ENCODE data around the gene ANO8. TPM values are rescaled to one million over a fixed set of nuclear protein-coding genes. Genes with fewer than 3 reads are reported as not detected.

The ANO8 gene
- total RNA-seq, 2 donors from 2014 or later, result 4.2 to 5.2 TPM

DNA sequence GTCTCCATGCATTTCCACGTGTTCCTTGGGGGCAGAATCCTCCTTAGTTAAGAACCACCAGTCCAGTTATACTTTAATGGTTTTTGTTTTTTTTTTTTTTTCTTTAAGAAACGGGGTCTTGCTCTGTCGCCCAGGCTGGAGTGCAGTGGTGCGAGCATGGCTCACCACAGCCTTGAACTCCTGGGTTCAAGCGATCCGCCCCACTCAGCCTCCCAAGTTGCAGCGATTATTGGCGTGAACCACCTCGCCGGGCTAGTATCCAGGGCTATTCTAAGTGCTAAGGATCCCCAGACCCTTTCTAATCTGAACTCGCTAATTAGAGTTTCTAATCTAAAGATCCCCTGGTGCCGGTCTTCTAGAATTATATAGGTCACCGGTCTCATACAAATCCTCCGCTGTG is 41.0 kb downstream of the ANO8 start:
- DNase-seq (ENCODE audit: low spot score), result no peak
- TF ChIP-seq, protein P1, sequence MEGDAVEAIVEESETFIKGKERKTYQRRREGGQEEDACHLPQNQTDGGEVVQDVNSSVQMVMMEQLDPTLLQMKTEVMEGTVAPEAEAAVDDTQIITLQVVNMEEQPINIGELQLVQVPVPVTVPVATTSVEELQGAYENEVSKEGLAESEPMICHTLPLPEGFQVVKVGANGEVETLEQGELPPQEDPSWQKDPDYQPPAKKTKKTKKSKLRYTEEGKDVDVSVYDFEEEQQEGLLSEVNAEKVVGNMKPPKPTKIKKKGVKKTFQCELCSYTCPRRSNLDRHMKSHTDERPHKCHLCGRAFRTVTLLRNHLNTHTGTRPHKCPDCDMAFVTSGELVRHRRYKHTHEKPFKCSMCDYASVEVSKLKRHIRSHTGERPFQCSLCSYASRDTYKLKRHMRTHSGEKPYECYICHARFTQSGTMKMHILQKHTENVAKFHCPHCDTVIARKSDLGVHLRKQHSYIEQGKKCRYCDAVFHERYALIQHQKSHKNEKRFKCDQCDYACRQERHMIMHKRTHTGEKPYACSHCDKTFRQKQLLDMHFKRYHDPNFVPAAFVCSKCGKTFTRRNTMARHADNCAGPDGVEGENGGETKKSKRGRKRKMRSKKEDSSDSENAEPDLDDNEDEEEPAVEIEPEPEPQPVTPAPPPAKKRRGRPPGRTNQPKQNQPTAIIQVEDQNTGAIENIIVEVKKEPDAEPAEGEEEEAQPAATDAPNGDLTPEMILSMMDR (IDR thresholded peaks at IDR 0.05), result no peak
- Histone ChIP-seq H3K27ac (no peak overlapping the region), H3K27me3 (no peaks in the 10 kb centered on the region), H3K4me1 (peaks cover 0 to 17% of the 10 kb centered on the region in 2 donors), H3K36me3 (peaks cover 6% of the 10 kb centered on the region), H3K4me3 (no peak overlapping the region), H3K9me3 (no peaks in the 10 kb centered on the region)

DNA sequence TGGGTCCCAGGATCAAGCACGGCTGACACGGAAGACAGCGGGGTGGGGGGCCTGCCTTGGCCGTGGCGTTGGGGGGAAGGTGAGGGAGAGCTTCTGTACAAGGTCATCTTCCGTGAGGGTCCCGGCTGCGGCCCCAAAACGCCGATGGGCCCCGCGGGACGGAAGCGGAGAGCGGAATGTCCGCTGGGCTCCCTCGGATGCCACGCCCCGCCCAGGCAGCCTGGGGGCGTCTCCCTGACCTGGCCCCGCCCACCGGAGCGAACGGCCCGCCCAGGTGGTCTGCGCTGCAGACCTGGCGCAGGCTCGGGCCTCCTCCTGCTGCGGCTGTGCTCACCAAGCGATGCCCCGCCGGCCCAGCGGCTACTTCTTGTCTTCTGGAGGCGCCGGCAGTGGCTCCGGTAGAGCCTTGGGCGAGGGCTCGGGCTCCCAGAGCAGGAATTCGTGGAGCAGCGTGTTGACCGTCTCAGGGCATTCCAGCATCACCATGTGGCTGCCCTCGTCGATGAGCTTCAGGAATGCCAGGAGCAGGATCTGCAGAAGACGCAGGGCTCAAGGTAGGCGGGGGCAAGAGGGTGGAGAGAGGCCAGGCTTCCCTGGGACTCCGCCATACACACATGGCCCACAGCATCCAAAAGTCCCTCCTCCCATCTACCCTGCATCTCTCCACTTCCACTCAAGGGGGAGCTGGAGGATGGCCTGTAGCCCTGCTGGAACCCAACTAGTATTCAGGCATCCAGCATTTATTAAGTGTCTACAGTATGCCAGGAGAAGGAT is 42.2 kb downstream of the ANO8 start:
- Histone ChIP-seq H3K9me3 (no peaks in the 10 kb centered on the region), H3K4me3 (peak overlapping the region; percentile 20 to 56), H3K27ac (peak overlapping the region; percentile 50 to 53), H3K27me3 (no peaks in the 10 kb centered on the region), H3K4me1 (peaks cover 0 to 17% of the 10 kb centered on the region in 2 donors), H3K36me3 (no peaks in the 10 kb centered on the region)
- TF ChIP-seq, protein P1 (IDR thresholded peaks at IDR 0.05), result peak; percentile 50 to 73
- peak; percentile 82 for DNase-seq (ENCODE audit: low spot score)

DNA sequence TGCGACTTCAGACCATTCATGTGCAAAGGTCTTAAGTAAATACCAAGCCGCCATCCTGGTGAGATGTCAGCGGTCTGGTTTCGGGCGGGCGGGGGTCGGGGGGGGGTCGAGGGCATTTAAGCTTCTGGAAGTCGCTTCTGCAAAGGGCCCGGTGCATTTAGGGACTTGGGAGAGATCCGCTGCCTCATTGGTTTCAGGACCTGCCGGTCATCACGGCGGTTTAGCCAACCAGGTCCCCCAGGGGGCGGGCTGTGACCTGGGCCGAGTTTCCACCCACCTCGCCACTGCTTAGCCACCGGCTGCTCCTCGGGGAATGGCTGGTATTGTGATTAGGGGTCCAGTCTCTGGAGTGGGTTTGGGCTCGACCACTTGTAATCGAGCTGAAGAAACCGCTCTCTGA is 45.2 kb downstream of the ANO8 start:
- no peak for DNase-seq (ENCODE audit: low spot score)
- H3K4me3 ChIP-seq, result peak overlapping the region in 1 of 2 donors; percentile 25
- H3K27ac ChIP-seq, result no peak overlapping the region
- peaks cover 0 to 17% of the 10 kb centered on the region in 2 donors for H3K4me1 ChIP-seq
- TF ChIP-seq, protein P1 (IDR thresholded peaks at IDR 0.05), result peak in 1 of 2 donors; percentile 26
- H3K36me3 ChIP-seq, result no peaks in the 10 kb centered on the region
- no peaks in the 10 kb centered on the region for H3K9me3 ChIP-seq
- H3K27me3 ChIP-seq, result no peaks in the 10 kb centered on the region

DNA sequence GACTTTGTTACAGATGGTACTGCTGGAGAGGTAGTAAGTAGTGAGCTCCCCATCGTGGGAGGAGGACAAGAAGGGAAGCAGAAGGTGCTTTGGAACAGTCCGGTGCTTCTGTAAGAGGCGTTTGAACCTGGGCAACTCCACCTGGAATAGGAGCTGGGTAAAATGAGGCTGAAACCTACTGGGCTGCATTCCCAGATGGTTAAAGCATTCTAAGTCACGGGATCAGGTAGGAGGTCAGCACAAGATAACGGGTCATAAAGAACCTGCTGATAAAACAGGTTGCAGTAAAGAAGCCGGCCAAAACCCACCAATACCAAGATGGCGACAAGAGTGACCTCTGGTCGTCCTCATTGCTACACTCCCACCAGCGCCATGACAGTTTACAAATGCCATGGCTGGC is 47.9 kb downstream of the ANO8 start:
- peaks cover 2 to 6% of the 10 kb centered on the region in 2 donors for H3K27me3 ChIP-seq
- TF ChIP-seq, protein P1 (IDR thresholded peaks at IDR 0.05), result no peak
- no peaks in the 10 kb centered on the region for H3K9me3 ChIP-seq
- H3K4me1 ChIP-seq, result peaks cover 0 to 18% of the 10 kb centered on the region in 2 donors
- no peaks in the 10 kb centered on the region for H3K36me3 ChIP-seq
- no peak for DNase-seq (ENCODE audit: low spot score)
- H3K27ac ChIP-seq, result no peak overlapping the region
- H3K4me3 ChIP-seq, result no peak overlapping the region

DNA sequence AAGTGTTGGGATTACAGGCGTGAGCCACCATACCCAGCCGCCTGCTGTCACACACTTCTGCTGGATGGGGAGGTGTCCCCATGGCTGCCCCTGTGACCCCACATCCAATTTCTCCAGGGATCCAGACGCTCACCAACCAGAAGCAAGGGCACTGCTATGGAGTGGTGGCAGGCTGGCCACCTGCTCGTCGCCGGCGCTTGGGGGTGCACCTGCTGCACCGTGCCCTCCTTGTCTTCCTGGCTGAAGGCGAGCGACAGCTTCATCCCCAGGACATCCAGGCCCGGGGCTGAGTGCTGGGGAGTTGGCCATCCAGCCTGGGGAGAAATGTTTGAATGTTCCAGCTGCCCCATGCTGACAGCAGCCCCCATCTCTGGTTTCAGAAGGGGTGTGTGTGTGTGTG is 48.4 kb downstream of the ANO8 start:
- TF ChIP-seq, protein P1 (IDR thresholded peaks at IDR 0.05), result no peak
- H3K36me3 ChIP-seq, result no peaks in the 10 kb centered on the region
- no peak for DNase-seq (ENCODE audit: low spot score)
- no peak overlapping the region for H3K27ac ChIP-seq
- H3K27me3 ChIP-seq, result peaks cover 6 to 7% of the 10 kb centered on the region in 2 donors
- H3K4me1 ChIP-seq, result peaks cover 0 to 23% of the 10 kb centered on the region in 2 donors
- H3K9me3 ChIP-seq, result no peaks in the 10 kb centered on the region
- no peak overlapping the region for H3K4me3 ChIP-seq

Data from right atrium auricular region (tissue), 2 donors.